Activated gamma-delta T cell treated with anti-CD3 and anti-CD28 coated beads, Interleukin-2, amount 50 U/mL, for 16 hours (primary cell): ENCODE measurements around the gene CYP11A1.

Experiments
- DNase-seq: peaks from one replicate; pipeline ENCODE4 v3.0.0-alpha.2; 2020; ENCODE audit warnings: low read depth

The CYP11A1 gene

DNA sequence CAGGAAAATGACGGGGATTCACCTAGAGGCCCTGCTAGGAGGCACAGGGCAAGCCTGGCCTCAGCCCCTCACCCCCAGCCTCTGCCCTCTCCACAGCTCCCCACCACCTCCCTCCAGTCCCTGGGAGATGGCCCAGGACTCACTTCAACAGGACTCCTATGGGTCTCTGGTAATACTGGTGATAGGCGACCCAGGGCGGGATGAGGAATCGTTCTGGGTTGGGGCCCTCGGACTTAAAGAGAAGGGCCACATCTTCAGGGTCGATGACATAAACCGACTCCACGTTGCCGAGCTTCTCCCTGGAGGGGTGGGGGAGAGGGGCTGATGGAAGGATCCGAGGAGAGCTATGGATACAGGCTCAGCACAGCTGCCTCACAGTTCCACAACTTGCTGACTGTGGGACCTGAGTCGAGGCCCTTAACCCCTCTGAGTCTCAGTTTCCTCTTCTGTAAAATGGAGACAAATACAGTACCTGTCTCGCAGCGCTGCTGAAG is 19.6 kb downstream of the CYP11A1 start:
- DNase-seq: no peak

DNA sequence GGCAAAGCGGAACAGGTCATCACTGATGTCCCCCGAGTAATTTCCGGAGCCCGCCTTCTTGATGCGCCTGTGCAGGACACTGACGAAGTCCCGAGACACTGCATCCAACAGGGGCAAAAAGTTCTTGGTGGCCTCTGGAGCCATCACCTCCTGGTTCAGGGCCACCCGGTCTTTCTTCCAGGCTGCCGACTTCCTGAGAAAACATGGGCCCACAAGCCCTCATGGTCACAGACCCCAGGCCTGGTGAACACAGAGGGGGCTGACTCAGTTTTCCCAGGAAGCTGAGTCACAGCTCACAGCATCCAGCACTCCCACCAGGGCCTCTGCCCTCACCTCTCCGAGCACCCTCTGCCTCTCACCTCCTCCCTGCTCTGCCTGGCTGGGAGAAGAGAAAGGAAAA is 22.4 kb downstream of the CYP11A1 start:
- DNase-seq: no peak

GRCh38 chr15:74343797-74344127 is 23.7 kb downstream of the CYP11A1 start:
- DNase-seq: no peak

- DNase-seq: no peak
Measured at GRCh38 chr15:74343127-74343796, 24.2 kb downstream of the CYP11A1 start.

DNA sequence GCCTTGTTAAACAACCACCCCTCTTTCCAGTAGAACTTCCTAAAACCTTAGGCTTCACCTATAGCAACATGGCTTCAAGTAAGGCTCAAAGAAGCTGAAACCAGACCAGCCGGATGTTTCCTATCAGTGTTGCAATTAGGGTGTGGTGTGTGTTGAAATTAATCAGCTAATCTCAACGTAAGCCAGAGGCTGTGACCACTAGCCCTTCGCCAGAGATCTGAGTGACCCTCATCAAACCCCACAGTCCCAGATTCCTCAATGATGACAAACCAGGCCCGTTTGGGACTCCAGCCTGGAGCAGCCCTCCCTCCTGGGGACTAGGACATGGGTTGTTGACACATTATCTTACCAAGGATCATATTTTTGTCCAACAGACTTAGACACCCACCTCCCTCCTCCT is 27.3 kb downstream of the CYP11A1 start:
- DNase-seq: no peak

DNA sequence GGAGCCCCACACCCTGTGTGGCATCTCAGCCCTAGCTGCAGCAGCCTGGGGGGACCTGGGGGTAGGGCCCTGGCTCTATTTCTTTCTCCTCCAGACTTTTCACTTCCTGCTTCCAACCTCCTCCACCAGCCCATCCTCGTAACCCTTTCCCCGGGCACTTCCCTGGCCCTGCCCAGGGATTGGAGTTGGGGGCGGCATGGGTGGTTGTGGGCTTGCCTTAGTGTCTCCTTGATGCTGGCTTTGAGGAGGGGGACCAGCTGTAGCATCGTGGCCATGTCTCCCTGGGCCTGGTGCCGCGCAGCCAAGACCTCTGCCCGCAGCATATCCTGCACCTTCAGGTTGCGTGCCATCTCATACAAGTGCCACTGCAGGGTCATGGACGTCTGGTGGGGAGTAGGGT is 28.1 kb downstream of the CYP11A1 start:
- no peak for DNase-seq

- no peak for DNase-seq
Measured at GRCh38 chr15:74338676-74339075, 28.8 kb downstream of the CYP11A1 start.

GRCh38 chr15:74337607-74338211 is 29.7 kb downstream of the CYP11A1 start:
- DNase-seq: no peak

- DNase-seq: no peak
Measured at GRCh38 chr15:74337146-74337545, 30.3 kb downstream of the CYP11A1 start.

GRCh38 chr15:74336061-74337005 is 31.1 kb downstream of the CYP11A1 start:
- no peak for DNase-seq

- no peak for DNase-seq
Measured at GRCh38 chr15:74335396-74335795, 32.0 kb downstream of the CYP11A1 start.

GRCh38 chr15:74334127-74334526 is 33.3 kb downstream of the CYP11A1 start:
- no peak for DNase-seq

DNA sequence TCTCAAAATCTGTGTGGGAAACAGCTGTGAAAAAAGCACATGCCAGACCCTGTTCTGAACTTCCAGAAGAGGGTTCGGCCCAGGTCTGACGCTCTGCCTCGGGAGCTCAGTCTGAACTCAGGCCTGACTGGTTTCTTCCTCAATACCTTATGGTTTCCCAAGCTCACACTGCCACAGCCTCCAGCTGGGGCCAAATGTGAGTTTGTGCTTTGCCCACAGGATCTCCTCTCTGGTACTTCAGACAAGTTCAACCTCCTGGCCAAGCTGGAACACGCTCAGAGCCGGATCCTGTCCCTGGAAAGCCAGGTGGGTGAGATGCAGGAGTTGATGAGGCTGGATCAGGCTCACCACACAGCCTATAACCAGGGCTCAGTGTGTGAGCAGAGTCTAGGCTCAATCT is 33.8 kb downstream of the CYP11A1 start:
- DNase-seq: no peak

DNA sequence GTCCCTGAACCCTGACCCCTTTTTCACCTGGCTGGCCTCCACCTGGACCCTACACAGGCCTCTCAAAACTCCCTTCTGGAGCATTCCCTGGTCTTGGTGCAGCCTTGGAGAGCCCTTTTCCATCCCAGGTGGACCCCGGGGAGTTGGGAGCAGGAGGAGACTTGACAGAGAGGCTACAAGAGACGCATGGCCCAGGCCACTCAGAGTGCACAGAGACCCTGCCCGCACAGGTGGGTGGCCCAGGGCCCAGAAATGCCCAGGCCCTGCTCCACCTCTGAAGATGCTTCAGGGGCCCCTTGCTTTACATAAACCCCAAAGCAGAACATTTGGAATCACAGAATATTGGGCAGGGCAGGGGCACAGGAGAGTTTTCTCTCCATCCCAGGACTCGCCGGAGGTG is 34.4 kb downstream of the CYP11A1 start:
- DNase-seq: no peak

- DNase-seq: no peak
Measured at GRCh38 chr15:74332611-74333010, 34.8 kb downstream of the CYP11A1 start.

- no peak for DNase-seq
Measured at GRCh38 chr15:74332011-74332410, 35.4 kb downstream of the CYP11A1 start.

DNA sequence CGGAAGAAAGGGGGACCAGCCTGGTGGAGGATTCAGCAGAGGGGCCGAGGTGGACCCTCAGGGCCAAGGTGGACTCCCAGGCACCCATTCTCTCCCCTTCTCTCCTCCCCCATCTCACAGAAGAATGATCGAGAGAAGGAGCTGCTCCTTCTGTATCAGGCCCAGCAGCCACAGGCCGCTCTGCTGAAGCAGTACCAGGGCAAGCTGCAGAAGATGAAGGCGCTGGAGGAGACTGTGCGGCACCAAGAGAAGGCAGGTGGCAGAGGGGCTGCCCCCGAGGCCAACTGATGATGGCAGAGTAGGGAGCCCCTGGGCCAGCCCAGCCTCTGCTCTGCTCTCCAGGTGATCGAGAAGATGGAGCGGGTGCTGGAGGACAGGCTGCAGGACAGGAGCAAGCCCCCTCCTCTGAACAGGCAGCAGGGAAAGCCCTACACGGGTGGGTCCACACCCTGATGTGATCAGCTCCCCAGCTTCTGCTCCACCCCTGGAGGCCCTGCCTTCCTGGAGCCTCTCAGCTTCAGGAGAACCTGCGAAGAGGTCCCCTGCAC is 36.5 kb downstream of the CYP11A1 start:
- no peak for DNase-seq

DNA sequence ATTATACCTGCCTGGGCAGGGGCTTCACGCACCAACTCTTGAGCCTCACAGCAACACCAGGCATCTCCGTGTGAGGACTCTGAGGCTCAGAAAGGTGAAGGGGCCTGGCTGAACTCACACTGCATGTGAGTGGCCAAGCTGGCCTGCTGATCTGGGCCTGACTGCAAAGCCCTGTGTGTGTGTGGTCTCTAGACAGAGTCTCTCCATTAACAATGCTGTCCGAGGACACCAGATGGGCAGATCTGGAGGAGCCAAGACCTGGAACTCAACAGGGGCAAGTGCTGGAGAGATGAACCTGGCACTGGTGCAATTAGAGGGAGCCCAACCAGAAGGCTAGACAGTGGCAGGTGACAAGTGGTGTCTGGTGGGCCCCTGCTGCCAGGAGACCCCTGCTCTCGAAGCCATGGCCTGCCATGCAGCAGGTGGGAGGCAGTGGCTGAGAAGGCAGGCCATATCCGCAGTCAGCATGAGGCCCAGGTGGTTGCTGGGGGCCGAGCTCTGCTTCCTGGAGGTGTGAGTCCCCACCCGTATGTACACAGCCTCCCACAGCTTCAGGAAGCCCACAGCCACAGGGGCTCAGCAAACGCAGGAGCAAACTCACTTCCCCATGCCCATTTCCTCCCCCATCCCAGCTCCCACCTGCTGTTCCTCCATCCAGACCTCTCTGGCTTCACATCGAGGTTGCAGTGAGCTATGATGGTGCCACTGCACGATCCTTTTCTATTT is 39.0 kb downstream of the CYP11A1 start:
- DNase-seq: no peak

DNA sequence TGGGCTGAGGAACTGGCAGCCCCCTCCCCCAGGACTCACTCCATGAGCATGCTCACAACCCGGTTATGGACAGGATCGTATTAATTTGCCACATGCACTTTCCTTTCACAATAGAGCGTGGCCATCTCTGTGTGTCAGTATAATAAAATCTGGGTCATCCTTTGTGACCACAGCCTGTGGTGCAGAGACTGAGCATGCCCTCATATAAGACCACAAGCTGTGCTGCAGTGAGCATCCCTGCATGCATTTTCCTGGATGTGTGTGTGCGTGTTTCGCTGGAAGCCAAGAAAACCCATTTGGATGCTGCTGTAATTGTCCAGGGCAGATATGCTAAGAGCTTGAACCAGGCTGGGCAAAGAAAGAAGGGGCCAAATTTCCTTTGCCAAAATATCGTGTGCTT is 39.7 kb downstream of the CYP11A1 start:
- DNase-seq: no peak

DNA sequence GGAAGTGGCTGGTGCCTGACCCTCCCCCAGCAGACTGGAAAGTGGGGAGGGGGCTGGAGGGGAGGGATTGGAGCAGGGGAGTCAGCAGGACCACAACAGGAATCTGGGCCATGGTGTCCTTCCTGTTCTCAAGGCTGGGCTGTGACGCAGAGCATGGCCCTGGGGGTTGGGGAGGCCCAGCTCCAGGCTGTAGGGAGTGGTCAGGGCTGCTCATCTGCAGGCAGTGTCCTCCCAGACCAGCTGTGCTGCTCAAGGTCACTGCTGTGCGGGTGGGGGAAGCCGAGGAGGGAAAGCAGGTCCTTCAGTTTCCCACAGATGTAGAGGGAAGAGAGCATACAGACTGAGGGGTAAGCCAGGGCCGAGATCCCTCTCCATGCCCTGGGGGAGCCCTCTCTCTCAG is 40.7 kb downstream of the CYP11A1 start:
- no peak for DNase-seq

DNA sequence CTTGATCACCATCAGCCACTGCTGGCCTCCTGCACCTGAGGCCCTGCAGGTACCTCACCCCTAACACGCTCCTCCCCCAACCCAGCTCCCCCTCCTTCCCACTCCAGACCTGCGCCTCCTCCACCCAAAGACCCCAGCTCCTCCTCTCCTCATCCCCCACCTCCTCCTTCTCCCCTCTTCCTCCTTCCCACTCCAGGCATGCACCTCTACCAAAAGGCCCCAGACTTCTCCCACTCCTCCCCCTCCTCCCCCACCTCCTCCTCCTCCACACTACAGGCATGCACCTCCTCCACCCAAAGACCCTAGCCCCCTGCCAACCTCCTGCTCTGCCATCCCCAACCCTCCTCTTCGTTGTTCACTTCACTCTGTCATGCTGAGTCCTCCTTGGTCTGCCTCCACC is 42.7 kb downstream of the CYP11A1 start:
- DNase-seq: no peak

DNA sequence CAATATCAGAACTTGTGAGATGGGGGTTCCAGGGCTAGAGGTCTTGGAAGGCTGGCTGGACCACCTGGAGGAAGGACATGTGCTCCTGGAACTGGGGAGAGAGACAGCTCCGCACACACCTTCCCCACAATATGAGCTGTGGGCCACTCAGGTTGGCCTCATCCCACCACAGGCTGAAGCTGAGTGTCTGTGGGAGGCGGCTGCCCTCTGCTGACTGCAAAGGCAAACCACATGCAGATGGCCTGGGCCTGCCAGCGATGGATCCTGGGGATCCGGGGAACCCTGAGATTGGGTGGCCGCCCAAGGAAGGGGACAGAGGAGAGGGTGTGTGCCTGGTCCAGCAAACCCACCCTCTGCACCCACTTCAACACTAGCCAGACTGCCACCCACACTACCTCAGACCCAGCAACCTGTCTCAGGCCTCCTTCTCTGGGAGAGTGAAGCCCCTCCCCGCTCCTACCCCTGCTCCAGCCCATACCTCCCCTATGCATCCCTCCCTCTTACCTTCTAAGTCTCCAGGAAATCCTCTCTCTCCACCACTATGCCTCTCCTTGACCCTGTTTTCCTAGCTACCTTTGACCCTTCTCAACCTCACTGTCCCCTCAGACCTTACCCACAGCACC is 44.8 kb downstream of the CYP11A1 start:
- DNase-seq: peak; percentile 41
